Stimulated activated CD8-positive, alpha-beta memory T cell treated with anti-CD3 and anti-CD28 coated beads, Interleukin-15, amount 100 ng/mL, for 48 hours (primary cell): Measurements from ENCODE around the gene MOV10L1.
"Not testable (repeated sequence)": the region's sequence is repeated elsewhere in the genome, so short reads cannot be mapped to it uniquely, and the experiment has no call there.

Experiments
- DNase-seq, 2 donors: peaks; one replicate each; pipeline ENCODE4 v3.0.0-alpha.2; 2020; ENCODE audit warnings: low read depth in 2 of 2

The MOV10L1 gene

GRCh38 chr22:50157709-50158375 is 68.0 kb downstream of the MOV10L1 start:
- no peak for DNase-seq

GRCh38 chr22:50160947-50161346 is 71.1 kb downstream of the MOV10L1 start:
- DNase-seq, result no peak

GRCh38 chr22:50161508-50162390 is 71.9 kb downstream of the MOV10L1 start:
- DNase-seq, result no peak

- no peak for DNase-seq
Observed at GRCh38 chr22:50162391-50162956, 72.7 kb downstream of the MOV10L1 start.

- no peak for DNase-seq
Observed at GRCh38 chr22:50165436-50166123, 75.8 kb downstream of the MOV10L1 start.

- DNase-seq, result no peak
Observed at GRCh38 chr22:50167689-50168489, 78.1 kb downstream of the MOV10L1 start.

- DNase-seq, result not testable (repeated sequence)
Observed at GRCh38 chr22:50168490-50169180, 78.8 kb downstream of the MOV10L1 start.

GRCh38 chr22:50169181-50169759 is 79.5 kb downstream of the MOV10L1 start:
- DNase-seq, result no peak

- peak in 1 of 2 donors; percentile 42 for DNase-seq
Observed at GRCh38 chr22:50169774-50170341, 80.1 kb downstream of the MOV10L1 start.

GRCh38 chr22:50170453-50171318 is 80.9 kb downstream of the MOV10L1 start, which contains the start of gene PANX2:
Gene PANX2, plus strand, starts transcription at chr22:50170731. Its CDS starts 0 bp downstream, at chr22:50170731.
- DNase-seq, result no peak

GRCh38 chr22:50171319-50171964 is 81.6 kb downstream of the MOV10L1 start:
- DNase-seq, result no peak

GRCh38 chr22:50171965-50172421 is 82.2 kb downstream of the MOV10L1 start:
- DNase-seq, result no peak

- no peak for DNase-seq
Observed at GRCh38 chr22:50173311-50173982, 83.6 kb downstream of the MOV10L1 start.

GRCh38 chr22:50173983-50174355 is 84.2 kb downstream of the MOV10L1 start:
- DNase-seq, result no peak

- DNase-seq, result no peak
Observed at GRCh38 chr22:50174382-50175190, 84.8 kb downstream of the MOV10L1 start.

GRCh38 chr22:50175191-50175461 is 85.3 kb downstream of the MOV10L1 start:
- DNase-seq, result no peak
